ENCODE results near the gene CLIC6.

The CLIC6 gene

GRCh38 chr21:34684174-34684876, 15.5 kb downstream of the CLIC6 start:
- Histone ChIP-seq H3K4me3 (ENCODE audit: low read length) (no peak overlapping the region), H3K4me2 (ENCODE audit: low read length) (no peak overlapping the region), H3K27me3 (ENCODE audit: control insufficient read depth, insufficient read depth, low read length) (peaks cover 27% of the 10 kb centered on the region), H3K36me3 (ENCODE audit: insufficient read depth, low read length) (no peaks in the 10 kb centered on the region), H3K9me3 (replicated peaks; ENCODE audit: low read length) (peaks cover 7% of the 10 kb centered on the region), H3K9ac (ENCODE audit: low read depth, low read length) (no peak overlapping the region), H3K4me1 (ENCODE audit: control insufficient read depth, insufficient read depth, low read length) (peaks cover 6% of the 10 kb centered on the region)

GRCh38 chr21:34687065-34687464, 18.3 kb downstream of the CLIC6 start:
- Histone ChIP-seq H3K4me3 (ENCODE audit: low read length) (no peak overlapping the region), H3K9me3 (replicated peaks; ENCODE audit: low read length) (no peaks in the 10 kb centered on the region), H3K4me1 (ENCODE audit: control insufficient read depth, insufficient read depth, low read length) (peaks cover 6% of the 10 kb centered on the region), H3K4me2 (ENCODE audit: low read length) (no peak overlapping the region), H3K27me3 (ENCODE audit: control insufficient read depth, insufficient read depth, low read length) (peaks cover 50% of the 10 kb centered on the region), H3K9ac (ENCODE audit: low read depth, low read length) (no peak overlapping the region), H3K36me3 (ENCODE audit: insufficient read depth, low read length) (no peaks in the 10 kb centered on the region)

GRCh38 chr21:34687745-34688144, 19.0 kb downstream of the CLIC6 start:
- Histone ChIP-seq H3K27me3 (ENCODE audit: control insufficient read depth, insufficient read depth, low read length) (peaks cover 56% of the 10 kb centered on the region), H3K36me3 (ENCODE audit: insufficient read depth, low read length) (no peaks in the 10 kb centered on the region), H3K4me2 (ENCODE audit: low read length) (no peak overlapping the region), H3K4me3 (ENCODE audit: low read length) (no peak overlapping the region), H3K4me1 (ENCODE audit: control insufficient read depth, insufficient read depth, low read length) (peaks cover 6% of the 10 kb centered on the region), H3K9me3 (replicated peaks; ENCODE audit: low read length) (no peaks in the 10 kb centered on the region), H3K9ac (ENCODE audit: low read depth, low read length) (no peak overlapping the region)

- Histone ChIP-seq H3K9me3 (replicated peaks; ENCODE audit: low read length) (no peaks in the 10 kb centered on the region), H3K4me3 (ENCODE audit: low read length) (no peak overlapping the region), H3K36me3 (ENCODE audit: insufficient read depth, low read length) (no peaks in the 10 kb centered on the region), H3K4me1 (ENCODE audit: control insufficient read depth, insufficient read depth, low read length) (peaks cover 6% of the 10 kb centered on the region), H3K9ac (ENCODE audit: low read depth, low read length) (no peak overlapping the region), H3K4me2 (ENCODE audit: low read length) (no peak overlapping the region), H3K27me3 (ENCODE audit: control insufficient read depth, insufficient read depth, low read length) (peaks cover 60% of the 10 kb centered on the region)
Measured at GRCh38 chr21:34688145-34688544, 19.4 kb downstream of the CLIC6 start.

- Histone ChIP-seq H3K27me3 (ENCODE audit: control insufficient read depth, insufficient read depth, low read length) (peaks cover 57% of the 10 kb centered on the region), H3K9me3 (replicated peaks; ENCODE audit: low read length) (no peaks in the 10 kb centered on the region), H3K36me3 (ENCODE audit: insufficient read depth, low read length) (no peaks in the 10 kb centered on the region), H3K9ac (ENCODE audit: low read depth, low read length) (no peak overlapping the region), H3K4me2 (ENCODE audit: low read length) (no peak overlapping the region), H3K4me1 (ENCODE audit: control insufficient read depth, insufficient read depth, low read length) (peaks cover 6% of the 10 kb centered on the region), H3K4me3 (ENCODE audit: low read length) (no peak overlapping the region)
Measured at GRCh38 chr21:34688715-34689114, 19.9 kb downstream of the CLIC6 start.

- Histone ChIP-seq H3K9ac (ENCODE audit: low read depth, low read length) (no peak overlapping the region), H3K9me3 (replicated peaks; ENCODE audit: low read length) (no peaks in the 10 kb centered on the region), H3K27me3 (ENCODE audit: control insufficient read depth, insufficient read depth, low read length) (peaks cover 45% of the 10 kb centered on the region), H3K36me3 (ENCODE audit: insufficient read depth, low read length) (no peaks in the 10 kb centered on the region), H3K4me2 (ENCODE audit: low read length) (no peak overlapping the region), H3K4me1 (ENCODE audit: control insufficient read depth, insufficient read depth, low read length) (peaks cover 6% of the 10 kb centered on the region), H3K4me3 (ENCODE audit: low read length) (no peak overlapping the region)
Measured at GRCh38 chr21:34690041-34690792, 21.4 kb downstream of the CLIC6 start.

- no peak overlapping the region for H3K9ac ChIP-seq (ENCODE audit: low read depth, low read length)
- peaks cover 6% of the 10 kb centered on the region for H3K4me1 ChIP-seq (ENCODE audit: control insufficient read depth, insufficient read depth, low read length)
- H3K9me3 ChIP-seq (replicated peaks; ENCODE audit: low read length): no peaks in the 10 kb centered on the region
- H3K27me3 ChIP-seq (ENCODE audit: control insufficient read depth, insufficient read depth, low read length): peaks cover 43% of the 10 kb centered on the region
- H3K36me3 ChIP-seq (ENCODE audit: insufficient read depth, low read length): no peaks in the 10 kb centered on the region
- no peak overlapping the region for H3K4me3 ChIP-seq (ENCODE audit: low read length)
- no peak overlapping the region for H3K4me2 ChIP-seq (ENCODE audit: low read length)
Measured at GRCh38 chr21:34690793-34691175, 22.0 kb downstream of the CLIC6 start.

- Histone ChIP-seq H3K4me1 (ENCODE audit: control insufficient read depth, insufficient read depth, low read length) (peaks cover 5% of the 10 kb centered on the region), H3K36me3 (ENCODE audit: insufficient read depth, low read length) (no peaks in the 10 kb centered on the region), H3K4me2 (ENCODE audit: low read length) (no peak overlapping the region), H3K9me3 (replicated peaks; ENCODE audit: low read length) (no peaks in the 10 kb centered on the region), H3K27me3 (ENCODE audit: control insufficient read depth, insufficient read depth, low read length) (peaks cover 40% of the 10 kb centered on the region), H3K4me3 (ENCODE audit: low read length) (no peak overlapping the region), H3K9ac (ENCODE audit: low read depth, low read length) (no peak overlapping the region)
Measured at GRCh38 chr21:34691390-34692032, 22.7 kb downstream of the CLIC6 start.

- Histone ChIP-seq H3K9me3 (replicated peaks; ENCODE audit: low read length) (no peaks in the 10 kb centered on the region), H3K4me1 (ENCODE audit: control insufficient read depth, insufficient read depth, low read length) (no peaks in the 10 kb centered on the region), H3K4me3 (ENCODE audit: low read length) (no peak overlapping the region), H3K27me3 (ENCODE audit: control insufficient read depth, insufficient read depth, low read length) (peaks cover 38% of the 10 kb centered on the region), H3K36me3 (ENCODE audit: insufficient read depth, low read length) (no peaks in the 10 kb centered on the region), H3K9ac (ENCODE audit: low read depth, low read length) (no peak overlapping the region), H3K4me2 (ENCODE audit: low read length) (no peak overlapping the region)
Measured at GRCh38 chr21:34692458-34693020, 23.7 kb downstream of the CLIC6 start.

- H3K9ac ChIP-seq (ENCODE audit: low read depth, low read length): no peak overlapping the region
- peaks cover 38% of the 10 kb centered on the region for H3K27me3 ChIP-seq (ENCODE audit: control insufficient read depth, insufficient read depth, low read length)
- H3K4me2 ChIP-seq (ENCODE audit: low read length): no peak overlapping the region
- no peak overlapping the region for H3K4me3 ChIP-seq (ENCODE audit: low read length)
- H3K36me3 ChIP-seq (ENCODE audit: insufficient read depth, low read length): no peaks in the 10 kb centered on the region
- no peaks in the 10 kb centered on the region for H3K9me3 ChIP-seq (replicated peaks; ENCODE audit: low read length)
- no peaks in the 10 kb centered on the region for H3K4me1 ChIP-seq (ENCODE audit: control insufficient read depth, insufficient read depth, low read length)
Measured at GRCh38 chr21:34693192-34693810, 24.5 kb downstream of the CLIC6 start.

- H3K4me3 ChIP-seq (ENCODE audit: low read length): no peak overlapping the region
- H3K36me3 ChIP-seq (ENCODE audit: insufficient read depth, low read length): no peaks in the 10 kb centered on the region
- no peaks in the 10 kb centered on the region for H3K9me3 ChIP-seq (replicated peaks; ENCODE audit: low read length)
- H3K4me1 ChIP-seq (ENCODE audit: control insufficient read depth, insufficient read depth, low read length): no peaks in the 10 kb centered on the region
- H3K4me2 ChIP-seq (ENCODE audit: low read length): no peak overlapping the region
- H3K9ac ChIP-seq (ENCODE audit: low read depth, low read length): no peak overlapping the region
- peaks cover 27% of the 10 kb centered on the region for H3K27me3 ChIP-seq (ENCODE audit: control insufficient read depth, insufficient read depth, low read length)
Measured at GRCh38 chr21:34695434-34695833, 26.6 kb downstream of the CLIC6 start.

Measured in skeletal muscle satellite cell (primary cell).